Measurements from ENCODE around the gene MPIG6B.
A peak's percentile ranks its signal among the peaks of the same experiment; 100 is the strongest.

The MPIG6B gene

DNA sequence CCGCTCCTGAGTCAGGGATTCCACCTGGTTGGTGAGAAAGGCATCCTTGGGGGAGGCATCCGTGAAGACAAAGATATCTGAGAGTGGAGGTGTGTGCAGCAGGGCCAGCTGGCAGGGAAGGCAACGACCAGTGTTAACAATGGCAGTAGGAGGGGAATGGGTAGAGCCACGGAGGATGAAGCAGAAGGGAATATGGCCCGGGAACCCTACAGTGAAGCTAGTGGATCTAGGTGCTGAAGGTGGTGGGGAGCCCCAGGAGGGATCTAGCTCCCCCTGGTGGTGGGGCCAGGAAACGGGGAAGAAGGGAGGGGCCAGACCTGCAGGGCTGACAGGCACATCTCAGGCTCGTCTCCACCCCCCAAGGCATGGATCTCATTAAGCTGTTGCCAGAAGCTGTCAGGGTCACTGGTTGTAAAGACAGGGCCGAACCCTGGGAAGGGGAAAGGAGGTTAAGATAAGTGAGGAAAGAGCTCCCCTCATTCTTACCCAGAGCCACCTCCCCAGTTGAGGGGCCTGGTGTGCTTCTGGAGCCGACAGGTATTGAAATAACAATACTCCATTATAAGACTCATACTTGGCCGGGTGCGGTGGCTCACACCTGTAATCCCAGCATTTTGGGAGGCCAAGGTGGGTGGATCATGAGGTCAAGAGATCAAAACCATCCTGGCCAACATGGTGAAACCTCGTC, 46.7 kb downstream of the MPIG6B start:
- DNase-seq, result peak; percentile 72 to 79

DNA sequence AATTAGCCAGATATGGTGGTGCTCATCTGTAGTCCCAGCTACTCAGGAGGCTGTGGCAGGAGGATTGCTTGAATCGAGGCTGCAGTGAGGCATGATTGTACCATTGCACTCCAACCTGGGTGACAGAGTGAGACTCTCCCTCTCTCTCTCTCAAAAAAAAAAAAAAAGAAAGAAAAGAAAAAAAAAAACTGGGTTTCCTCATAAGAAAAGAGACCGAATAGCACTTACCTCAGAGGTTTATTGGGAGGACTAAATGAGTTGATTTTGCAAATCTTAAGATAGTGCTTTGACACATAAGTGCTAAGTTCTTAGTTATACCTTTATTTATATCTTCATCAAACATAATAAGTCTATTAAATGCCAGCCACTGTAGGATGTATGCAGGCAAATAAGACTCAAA, 47.7 kb downstream of the MPIG6B start:
- no peak for DNase-seq

DNA sequence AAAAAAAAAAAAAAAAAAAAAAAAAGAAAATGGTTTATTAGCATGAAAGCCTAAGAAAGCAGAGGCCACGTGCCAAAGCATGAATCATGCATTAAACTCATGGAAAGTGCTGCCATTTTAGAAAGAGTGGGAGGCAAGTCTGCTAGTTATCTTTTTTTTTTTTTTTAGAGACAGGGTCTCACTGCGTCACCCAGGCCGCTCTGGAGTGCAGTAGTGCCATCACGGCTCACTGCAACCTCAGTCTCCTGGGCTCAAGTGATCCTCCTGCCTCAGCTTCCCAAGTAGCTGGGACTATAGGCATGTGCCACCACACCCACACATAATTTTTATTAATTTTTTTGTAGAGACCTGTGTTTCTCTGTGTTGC, 48.8 kb downstream of the MPIG6B start:
- peak; percentile 53 to 59 for DNase-seq

DNA sequence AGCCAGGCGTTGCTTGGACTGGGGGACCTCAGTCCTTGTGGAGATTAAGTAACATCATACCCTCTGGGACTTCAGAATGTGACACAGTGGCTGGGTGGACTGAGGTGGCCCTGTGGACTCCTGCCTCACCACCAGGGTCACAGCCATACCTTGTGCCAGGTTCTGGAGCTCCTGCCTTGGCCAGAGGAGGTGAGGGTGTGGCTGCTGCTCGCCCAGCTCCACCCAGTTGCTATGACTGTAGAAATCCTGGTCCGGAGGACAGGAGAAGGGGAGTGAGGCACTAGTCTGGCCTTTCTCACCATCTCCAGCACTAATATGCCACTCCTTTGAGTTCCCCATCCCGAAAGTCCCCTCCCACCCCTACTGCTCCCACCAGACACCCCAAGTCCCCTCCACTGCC, 52.0 kb downstream of the MPIG6B start:
- DNase-seq, result no peak

DNA sequence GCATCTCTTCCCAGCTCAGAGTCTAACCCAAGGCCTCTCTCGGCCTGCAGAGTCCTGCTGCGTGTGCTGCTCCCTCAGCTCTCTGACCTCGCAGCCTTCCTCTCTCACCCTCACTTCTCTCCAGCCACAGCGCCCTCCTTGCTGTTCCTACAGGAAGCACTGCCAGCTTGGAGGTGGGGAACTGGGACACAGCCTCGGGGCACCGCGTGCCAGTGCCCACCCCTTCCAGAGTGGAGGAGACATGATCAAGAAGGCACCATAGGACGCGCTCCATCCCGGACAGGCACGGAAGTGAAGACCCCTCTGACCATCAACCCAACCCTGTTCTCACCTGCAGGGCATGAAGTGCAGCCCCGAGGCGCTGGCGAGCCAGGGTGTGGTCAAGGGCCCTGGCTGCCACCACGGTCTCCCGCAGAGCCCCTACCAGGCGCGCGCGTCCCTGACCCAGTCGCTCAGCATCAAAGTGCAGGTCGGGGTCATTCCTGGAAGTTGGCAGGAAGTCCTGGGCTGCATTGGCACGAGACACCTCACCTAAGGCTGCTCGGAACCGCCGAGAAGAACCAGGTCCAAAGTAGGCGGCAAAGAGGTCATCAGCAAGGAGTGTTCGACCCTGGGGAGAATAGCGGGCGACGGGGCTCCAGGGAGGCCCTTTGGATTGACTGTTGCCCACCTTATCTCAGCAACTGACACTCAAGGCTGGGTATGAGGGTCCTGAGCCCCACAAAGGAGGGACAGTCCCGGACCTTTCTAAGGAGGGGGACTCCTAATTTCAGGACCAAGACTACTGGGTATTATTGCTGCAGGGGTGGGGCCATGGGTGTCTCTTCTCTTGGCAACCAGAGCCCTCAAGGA, 52.7 kb downstream of the MPIG6B start:
- no peak for DNase-seq

Data from activated CD4-positive, alpha-beta T cell treated with anti-CD3 and anti-CD28 coated beads for 4 hours (primary cell).